HuH-7 (cell line): ENCODE data around the gene EZH1.

Experiments
- DNase-seq: peaks from one replicate; pipeline ENCODE4 v3.0.0; 2011; ENCODE audit warnings: low spot score

EZH1 gene

DNA sequence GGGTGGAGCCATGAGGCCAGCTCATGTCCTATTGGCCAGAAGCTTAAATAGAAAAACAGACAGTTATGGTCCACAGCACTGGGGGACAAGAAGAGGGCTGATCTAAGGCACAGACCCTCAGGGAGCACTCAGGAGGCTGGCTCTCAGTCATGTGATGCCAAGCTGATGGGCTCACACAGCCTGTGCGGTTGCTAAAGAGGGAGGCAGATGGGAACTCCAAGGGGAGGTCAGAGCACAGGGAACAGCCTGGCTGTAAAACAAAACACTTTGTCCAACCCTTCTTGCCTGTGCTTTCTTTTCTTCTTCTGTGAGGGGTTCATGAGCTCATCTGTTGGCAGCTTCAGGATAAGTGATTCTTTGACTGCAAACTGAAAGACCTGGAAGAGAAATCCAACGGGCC lies 35.3 kb downstream of the EZH1 start:
- DNase-seq, result no peak

DNA sequence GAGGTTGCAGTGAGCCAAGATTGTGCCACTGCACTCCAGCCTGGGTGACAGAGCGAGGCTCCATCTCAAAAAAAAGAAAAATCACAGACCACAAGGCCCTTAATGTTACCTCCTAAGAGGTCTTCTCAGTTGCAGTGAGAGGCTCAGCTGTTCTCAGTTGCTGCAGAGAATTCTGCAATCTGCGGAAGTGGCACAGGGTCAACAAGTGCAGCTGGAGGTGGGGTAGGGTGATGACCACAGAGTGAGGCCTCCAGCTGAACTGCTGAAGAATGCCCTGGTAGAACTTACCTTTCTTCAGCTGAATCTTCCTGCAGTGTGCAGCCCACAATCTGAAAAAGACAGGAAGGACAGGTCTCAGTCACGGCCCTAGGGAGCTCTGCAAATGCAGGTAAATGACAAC lies 36.3 kb downstream of the EZH1 start:
- DNase-seq, result no peak

GRCh38 chr17:42706732-42707131 lies 38.1 kb downstream of the EZH1 start:
- DNase-seq, result no peak

DNA sequence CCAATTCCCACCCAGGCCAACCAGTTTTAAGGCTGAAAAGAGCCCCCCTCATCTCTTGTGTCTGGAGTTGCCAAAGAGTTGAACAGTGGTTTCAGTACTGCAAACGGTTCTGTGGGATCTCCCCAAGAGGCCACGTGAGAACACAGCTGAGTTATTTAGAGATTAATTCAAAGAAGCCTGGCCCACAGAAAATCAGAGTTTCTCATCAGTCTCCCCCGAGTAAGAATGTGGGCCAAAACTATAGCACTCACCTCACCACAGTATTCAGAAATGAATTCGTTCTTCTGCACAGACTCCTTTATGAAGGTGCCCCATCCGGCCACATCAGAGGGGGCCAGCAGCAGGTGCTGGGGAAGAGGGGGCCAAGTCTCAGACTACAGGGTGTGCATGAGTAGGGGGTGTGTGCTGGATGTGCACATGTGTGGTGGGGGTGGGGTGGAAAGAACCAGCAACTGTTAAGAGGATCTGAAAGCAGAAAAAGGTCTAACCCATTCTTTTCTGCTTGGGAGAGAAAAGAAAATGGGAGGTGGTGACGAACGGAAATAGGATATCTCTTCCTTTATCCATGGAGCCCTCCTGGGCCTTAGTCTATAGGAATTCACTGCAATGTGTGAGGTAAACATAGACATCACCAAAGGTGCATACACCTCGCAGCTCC lies 39.9 kb downstream of the EZH1 start:
- no peak for DNase-seq

GRCh38 chr17:42704490-42704836 lies 40.4 kb downstream of the EZH1 start:
- DNase-seq, result no peak

DNA sequence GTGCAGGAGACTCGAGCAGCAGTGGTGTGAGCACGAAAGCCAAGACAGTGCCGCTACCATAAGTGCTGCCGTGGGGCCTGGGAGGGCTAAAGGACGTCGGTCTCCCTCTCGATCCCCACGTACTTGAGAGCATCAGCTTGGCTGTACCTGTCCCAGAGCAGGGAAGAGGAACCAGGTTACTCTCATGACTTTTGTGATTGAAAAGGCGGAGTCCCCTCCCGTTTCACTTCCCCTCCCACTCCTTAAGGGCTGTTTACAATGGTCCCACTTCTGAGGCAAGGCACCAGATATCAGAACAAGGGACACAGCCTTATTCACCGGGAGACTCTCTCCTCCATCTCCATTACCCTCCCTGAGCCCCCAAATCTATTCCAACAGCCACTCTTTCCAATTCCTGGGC lies 42.4 kb downstream of the EZH1 start:
- DNase-seq, result no peak

GRCh38 chr17:42700586-42701289 lies 44.1 kb downstream of the EZH1 start:
- DNase-seq, result no peak

GRCh38 chr17:42699415-42699740 lies 45.5 kb downstream of the EZH1 start:
- DNase-seq, result no peak

DNA sequence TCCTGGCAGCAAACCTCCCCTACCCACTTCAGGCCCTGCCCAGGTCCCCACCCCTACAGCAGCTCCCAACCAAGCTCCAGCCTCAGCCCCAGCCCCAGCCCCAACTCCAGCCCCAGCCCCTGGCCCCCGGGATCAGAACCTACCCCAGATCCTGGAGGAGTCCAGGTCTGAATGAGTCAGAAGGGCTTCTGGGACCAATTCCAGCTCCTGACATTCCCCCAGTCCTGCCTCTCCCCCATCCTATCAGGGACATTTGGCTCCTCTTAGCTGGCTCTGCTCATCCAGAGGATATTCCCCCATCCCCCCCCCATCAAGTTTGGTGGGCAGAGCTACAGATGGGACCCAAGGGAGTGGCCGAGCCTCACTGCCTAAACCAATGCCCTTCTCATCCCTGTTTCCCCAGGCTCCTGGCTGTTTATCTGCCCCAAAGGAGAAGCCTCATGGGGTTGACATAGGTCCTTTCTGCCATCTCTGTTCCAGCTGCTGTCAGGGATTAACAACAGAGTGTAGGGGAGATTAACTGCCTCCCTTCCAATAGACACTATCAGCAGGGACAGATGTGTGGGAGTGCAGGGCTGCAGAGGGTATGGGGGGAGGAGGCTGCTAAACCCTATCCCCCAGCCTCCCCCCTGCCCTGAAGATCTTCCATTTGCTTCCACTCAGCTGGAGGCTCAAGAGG lies 46.0 kb downstream of the EZH1 start:
- DNase-seq, result no peak

DNA sequence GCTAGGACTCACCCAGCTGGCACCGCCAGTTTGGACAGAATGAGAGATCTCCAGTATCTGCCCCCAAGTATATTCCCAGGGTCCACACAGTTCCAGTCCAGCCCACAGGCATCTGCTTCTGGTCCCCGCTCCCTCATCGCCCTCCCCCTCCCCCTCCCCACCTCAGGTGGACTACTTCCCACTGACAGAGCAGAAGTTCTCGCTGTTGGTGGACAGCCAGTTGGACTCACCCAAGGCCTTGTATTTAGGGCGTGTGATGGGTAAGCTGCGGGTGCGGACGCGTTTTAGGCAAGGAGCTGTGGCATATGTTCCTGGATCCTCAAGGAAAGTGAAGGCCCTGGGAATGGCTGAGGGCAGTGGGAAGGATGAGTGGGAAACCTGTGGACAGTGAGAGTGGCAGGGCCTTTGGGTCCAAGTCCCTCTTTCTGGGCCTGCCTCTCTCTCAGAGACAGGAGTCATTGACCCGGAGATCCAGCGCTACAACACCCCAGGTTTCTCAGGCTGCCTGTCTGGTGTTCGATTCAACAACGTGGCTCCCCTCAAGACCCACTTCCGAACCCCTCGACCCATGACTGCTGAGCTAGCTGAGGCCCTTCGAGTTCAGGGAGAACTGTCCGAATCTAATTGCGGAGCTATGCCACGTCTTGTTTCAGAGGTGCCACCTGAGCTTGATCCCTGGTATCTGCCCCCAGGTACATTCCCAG lies 47.6 kb downstream of the EZH1 start:
- DNase-seq, result no peak

GRCh38 chr17:42695500-42695899 lies 49.3 kb downstream of the EZH1 start:
- DNase-seq, result no peak

GRCh38 chr17:42694524-42694923 lies 50.3 kb downstream of the EZH1 start:
- DNase-seq, result no peak

DNA sequence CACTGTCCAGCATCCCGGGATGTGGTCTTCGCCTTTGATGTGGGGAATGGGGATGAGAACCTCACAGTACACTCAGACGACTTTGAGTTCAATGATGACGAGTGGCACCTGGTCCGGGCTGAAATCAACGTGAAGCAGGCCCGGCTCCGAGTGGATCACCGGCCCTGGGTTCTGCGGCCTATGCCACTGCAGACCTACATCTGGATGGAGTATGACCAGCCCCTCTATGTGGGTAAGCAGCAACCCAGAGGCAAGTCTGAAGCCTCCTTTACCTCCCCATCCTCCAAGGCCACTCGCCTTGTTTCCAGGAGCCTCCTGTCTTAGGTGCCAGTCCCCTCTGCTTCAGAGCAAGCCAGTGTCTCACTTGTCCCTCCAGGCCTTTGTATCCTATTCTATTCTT lies 52.4 kb downstream of the EZH1 start:
- no peak for DNase-seq

GRCh38 chr17:42691021-42691545 lies 53.8 kb downstream of the EZH1 start:
- no peak for DNase-seq

DNA sequence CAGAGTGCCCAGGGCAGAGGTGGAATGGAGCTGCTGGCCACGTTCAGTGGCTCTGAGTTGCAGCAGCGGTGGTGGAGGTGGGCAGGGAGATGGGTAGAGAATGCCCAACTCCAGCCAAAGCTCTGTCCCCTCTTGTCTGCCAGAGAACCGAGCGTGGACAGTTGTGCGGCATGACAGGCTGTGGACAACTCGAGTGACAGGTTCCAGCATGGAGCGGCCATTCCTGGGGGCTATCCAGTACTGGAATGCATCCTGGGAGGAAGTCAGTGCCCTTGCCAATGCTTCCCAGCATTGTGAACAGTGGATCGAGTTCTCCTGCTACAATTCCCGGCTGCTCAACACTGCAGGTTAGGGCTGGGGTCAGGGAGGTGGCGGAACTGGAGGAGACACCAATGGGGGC lies 54.2 kb downstream of the EZH1 start:
- DNase-seq, result no peak

- no peak for DNase-seq
Observed at GRCh38 chr17:42687707-42688320, 57.0 kb downstream of the EZH1 start.

GRCh38 chr17:42686520-42687128 lies 58.2 kb downstream of the EZH1 start:
- DNase-seq, result no peak

DNA sequence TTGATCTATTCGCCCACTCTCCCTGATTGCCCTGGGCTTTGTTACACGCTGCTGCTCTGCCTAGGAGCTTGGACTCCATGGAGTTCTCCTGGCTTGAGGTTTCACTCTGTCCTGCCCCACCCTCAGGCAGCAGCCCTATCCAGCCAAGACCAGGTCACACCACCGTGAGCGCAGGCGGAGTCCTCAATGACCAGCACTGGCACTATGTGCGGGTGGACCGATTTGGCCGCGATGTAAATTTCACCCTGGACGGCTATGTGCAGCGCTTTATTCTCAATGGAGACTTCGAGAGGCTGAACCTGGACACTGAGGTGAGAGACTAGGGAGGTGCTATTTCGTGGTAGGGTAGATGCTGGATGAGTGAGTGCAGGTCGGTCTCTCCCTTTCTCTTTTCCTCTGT lies 59.0 kb downstream of the EZH1 start:
- DNase-seq, result no peak

- DNase-seq, result no peak
Observed at GRCh38 chr17:42684929-42685556, 59.8 kb downstream of the EZH1 start.

DNA sequence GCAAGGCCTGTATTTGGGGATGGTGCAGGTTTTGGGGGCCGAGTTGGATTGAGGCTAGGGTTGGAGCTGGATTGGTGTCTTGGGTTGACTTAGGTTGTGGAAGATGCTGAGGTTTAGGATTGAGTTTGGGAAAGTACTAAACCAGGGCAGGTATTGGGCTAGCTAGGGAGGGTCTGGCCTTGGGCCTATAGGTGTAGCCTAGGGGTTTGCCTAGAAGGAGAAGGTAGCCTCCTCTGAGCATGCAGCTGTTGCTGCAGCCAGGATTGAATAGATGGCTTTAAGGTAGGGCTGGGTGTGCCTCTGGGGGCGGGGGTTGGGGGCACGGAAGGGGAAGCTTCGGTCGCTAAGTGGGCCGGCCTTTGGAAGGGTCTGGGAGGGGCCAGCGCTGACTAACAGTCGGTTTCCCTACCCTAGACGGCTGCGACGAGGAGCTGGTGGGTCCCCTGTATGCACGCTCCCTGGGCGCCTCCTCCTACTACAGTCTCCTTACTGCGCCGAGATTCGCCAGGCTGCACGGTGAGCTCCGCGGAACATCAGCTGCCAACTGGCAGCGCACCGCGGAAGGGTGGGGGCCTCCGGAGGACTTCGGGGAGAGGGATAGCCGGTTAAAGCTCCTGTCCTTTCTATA lies 61.3 kb downstream of the EZH1 start:
- no peak for DNase-seq
